Activated CD4-positive, alpha-beta memory T cell treated with anti-CD3 and anti-CD28 coated beads for 36 hours (primary cell): Measurements from ENCODE around the gene WNT3A. TPM values are rescaled to one million over a fixed set of nuclear protein-coding genes. Genes with fewer than 3 reads are reported as not detected.

Source experiments
- CTCF ChIA-PET: fragments of 350-600 bp; sonication (Branson Sonifier 250); formaldehyde crosslinking; loops from one replicate; lab custom pipeline; 2021; ENCODE audit warnings: antibody characterized with exemption, inconsistent platforms; lab: Charles Lee
- POLR2A ChIA-PET: fragments of 350-600 bp; sonication (Branson Sonifier 250); formaldehyde crosslinking; loops from one replicate; lab custom pipeline; 2021; ENCODE audit warnings: antibody characterized with exemption; lab: Charles Lee
- DNase-seq: peaks from one replicate; pipeline ENCODE4 v3.0.0-alpha.2; 2020
- H3K27ac Mint-ChIP-seq: one replicate; pipeline ENCODE4 v1.8.0; 2021; ENCODE audit warnings: mixed read lengths
- H3K27me3 Mint-ChIP-seq: one replicate; pipeline ENCODE4 v1.8.0; 2021; ENCODE audit warnings: mixed read lengths
- H3K36me3 Mint-ChIP-seq: one replicate; pipeline ENCODE4 v1.8.0; 2021; ENCODE audit warnings: mixed read lengths
- H3K4me1 Mint-ChIP-seq: one replicate; pipeline ENCODE4 v1.8.0; 2021; ENCODE audit warnings: low read depth, mixed read lengths
- H3K4me3 Mint-ChIP-seq: one replicate; pipeline ENCODE4 v1.8.0; 2021; ENCODE audit warnings: mild to moderate bottlenecking, mixed read lengths
- H3K9me3 Mint-ChIP-seq: one replicate; pipeline ENCODE4 v1.8.0; 2021; ENCODE audit warnings: mixed read lengths
- intact Hi-C: fragments of 100-400 bp; cut with micrococcal nuclease; formaldehyde crosslinking; loops from one replicate; pipeline ENCODE4 v1.15.1; 2023
- total RNA-seq, 2 experiments: library from RNA; stranded (reverse); gene quantifications; one replicate each; pipeline ENCODE4 v1.2.3, GENCODE V29; 2021

WNT3A gene
- total RNA-seq, 2 experiments from 2014 or later, result not detected

- H3K27ac Mint-ChIP-seq, result no peak overlapping the region
- no peak overlapping the region for H3K4me3 Mint-ChIP-seq
- intact Hi-C loops, result no loop called here
- DNase-seq, result peak; percentile 49
- peaks cover 2% of the 10 kb centered on the region for H3K9me3 Mint-ChIP-seq
- H3K4me1 Mint-ChIP-seq, result peaks cover 12% of the 10 kb centered on the region
- peaks cover 26% of the 10 kb centered on the region for H3K27me3 Mint-ChIP-seq
- ChIA-PET POLR2A (no interaction called here), CTCF (interaction anchor here (1.5 kb wide), 1 partner anchor 55 kb away, joined by 3 read pairs; no protein-coding TSS in a partner anchor)
- H3K36me3 Mint-ChIP-seq, result no peaks in the 10 kb centered on the region
Observed at GRCh38 chr1:228058949-228059633, 52.3 kb downstream of the WNT3A start.

GRCh38 chr1:228059634-228060457 lies 53.0 kb downstream of the WNT3A start:
- DNase-seq, result peak; percentile 85
- H3K4me3 Mint-ChIP-seq, result peak overlapping the region; percentile 53

GRCh38 chr1:228060458-228061190 lies 53.8 kb downstream of the WNT3A start:
- ChIA-PET POLR2A (no interaction called here), CTCF (interaction anchor here (1.5 kb wide), 1 partner anchor 56 kb away, joined by 3 read pairs; no protein-coding TSS in a partner anchor)
- H3K4me3 Mint-ChIP-seq, result no peak overlapping the region
- intact Hi-C loops, result no loop called here
- peaks cover 22% of the 10 kb centered on the region for H3K27me3 Mint-ChIP-seq
- DNase-seq, result no peak
- H3K36me3 Mint-ChIP-seq, result no peaks in the 10 kb centered on the region
- no peaks in the 10 kb centered on the region for H3K9me3 Mint-ChIP-seq
- H3K4me1 Mint-ChIP-seq, result peaks cover 12% of the 10 kb centered on the region
- H3K27ac Mint-ChIP-seq, result no peak overlapping the region

More at GRCh38 chr1:228059634-228060457, 53.0 kb downstream of the WNT3A start:
- ChIA-PET CTCF (interaction anchor here (1.5 kb wide), 1 partner anchor 56 kb away, joined by 3 read pairs; no protein-coding TSS in a partner anchor), POLR2A (no interaction called here)
- Mint-ChIP-seq H3K27me3 (peaks cover 24% of the 10 kb centered on the region), H3K36me3 (no peaks in the 10 kb centered on the region), H3K9me3 (no peaks in the 10 kb centered on the region), H3K27ac (no peak overlapping the region), H3K4me1 (peaks cover 12% of the 10 kb centered on the region)
- intact Hi-C loops, result no loop called here

- no peak for DNase-seq
- Mint-ChIP-seq H3K4me3 (no peak overlapping the region), H3K27me3 (peaks cover 27% of the 10 kb centered on the region), H3K27ac (no peak overlapping the region), H3K36me3 (no peaks in the 10 kb centered on the region), H3K4me1 (peaks cover 12% of the 10 kb centered on the region), H3K9me3 (no peaks in the 10 kb centered on the region)
- intact Hi-C loops, result no loop called here
- ChIA-PET POLR2A (no interaction called here), CTCF (no interaction called here)
Observed at GRCh38 chr1:228061411-228062084, 54.8 kb downstream of the WNT3A start.

GRCh38 chr1:228062085-228062791 lies 55.4 kb downstream of the WNT3A start:
- intact Hi-C loops, result no loop called here
- no peak for DNase-seq
- H3K4me3 Mint-ChIP-seq, result no peak overlapping the region
- ChIA-PET POLR2A (no interaction called here), CTCF (no interaction called here)
- no peak overlapping the region for H3K27ac Mint-ChIP-seq
- H3K4me1 Mint-ChIP-seq, result peaks cover 12% of the 10 kb centered on the region
- no peaks in the 10 kb centered on the region for H3K9me3 Mint-ChIP-seq
- peaks cover 29% of the 10 kb centered on the region for H3K27me3 Mint-ChIP-seq
- no peaks in the 10 kb centered on the region for H3K36me3 Mint-ChIP-seq

- ChIA-PET CTCF (no interaction called here), POLR2A (no interaction called here)
- intact Hi-C loops, result no loop called here
- no peak overlapping the region for H3K27ac Mint-ChIP-seq
- H3K4me1 Mint-ChIP-seq, result peaks cover 12% of the 10 kb centered on the region
- no peak for DNase-seq
- H3K4me3 Mint-ChIP-seq, result no peak overlapping the region
- no peaks in the 10 kb centered on the region for H3K36me3 Mint-ChIP-seq
- H3K9me3 Mint-ChIP-seq, result no peaks in the 10 kb centered on the region
- H3K27me3 Mint-ChIP-seq, result peaks cover 29% of the 10 kb centered on the region
Observed at GRCh38 chr1:228062812-228063211, 56.0 kb downstream of the WNT3A start.

GRCh38 chr1:228063251-228064191 lies 56.7 kb downstream of the WNT3A start:
- Mint-ChIP-seq H3K4me1 (peaks cover 12% of the 10 kb centered on the region), H3K36me3 (no peaks in the 10 kb centered on the region), H3K27me3 (peaks cover 24% of the 10 kb centered on the region), H3K9me3 (no peaks in the 10 kb centered on the region), H3K27ac (no peak overlapping the region), H3K4me3 (no peak overlapping the region)
- intact Hi-C loops, result no loop called here
- no peak for DNase-seq
- ChIA-PET POLR2A (no interaction called here), CTCF (no interaction called here)

GRCh38 chr1:228064296-228064695 lies 57.5 kb downstream of the WNT3A start:
- POLR2A ChIA-PET, result no interaction called here
- CTCF ChIA-PET, result no interaction called here
- no peak for DNase-seq
- Mint-ChIP-seq H3K9me3 (no peaks in the 10 kb centered on the region), H3K27ac (no peak overlapping the region), H3K4me1 (peaks cover 12% of the 10 kb centered on the region), H3K36me3 (no peaks in the 10 kb centered on the region), H3K27me3 (peaks cover 23% of the 10 kb centered on the region), H3K4me3 (no peak overlapping the region)
- intact Hi-C loops, result no loop called here

- ChIA-PET CTCF (no interaction called here), POLR2A (no interaction called here)
- peaks cover 8% of the 10 kb centered on the region for H3K4me1 Mint-ChIP-seq
- no peak for DNase-seq
- no peaks in the 10 kb centered on the region for H3K9me3 Mint-ChIP-seq
- H3K4me3 Mint-ChIP-seq, result no peak overlapping the region
- intact Hi-C loops, result no loop called here
- H3K27me3 Mint-ChIP-seq, result peaks cover 21% of the 10 kb centered on the region
- no peak overlapping the region for H3K27ac Mint-ChIP-seq
- H3K36me3 Mint-ChIP-seq, result no peaks in the 10 kb centered on the region
Observed at GRCh38 chr1:228064741-228065542, 58.1 kb downstream of the WNT3A start.
